Keratinocyte (primary cell): Measurements from ENCODE around the gene TMTC3.

Experiments used
- EZH2 ChIP-seq: IDR thresholded peaks from one replicate; pipeline ENCODE4 v1.6.1; 2012; ENCODE audit warnings: inconsistent platforms, mild to moderate bottlenecking, low read length, moderate library complexity
- TF ChIP-seq, protein P1 (sequence below), 3 experiments: IDR thresholded peaks in 1 of 3; conservative IDR thresholded peaks in 1 of 3; optimal IDR thresholded peaks in 1 of 3; 2 replicates in 2 of 3; 3 replicates in 1 of 3; pipeline versions ENCODE3 to v1.5.1; 2011; ENCODE audit warnings: low read length in 3 of 3, mild to moderate bottlenecking in 3 of 3, moderate library complexity in 2 of 3, control low read depth in 1 of 3, inconsistent platforms in 1 of 3; ENCODE audit not compliant: insufficient read depth in 2 of 3; ENCODE audit errors: extremely low read depth in 1 of 3

DNA sequence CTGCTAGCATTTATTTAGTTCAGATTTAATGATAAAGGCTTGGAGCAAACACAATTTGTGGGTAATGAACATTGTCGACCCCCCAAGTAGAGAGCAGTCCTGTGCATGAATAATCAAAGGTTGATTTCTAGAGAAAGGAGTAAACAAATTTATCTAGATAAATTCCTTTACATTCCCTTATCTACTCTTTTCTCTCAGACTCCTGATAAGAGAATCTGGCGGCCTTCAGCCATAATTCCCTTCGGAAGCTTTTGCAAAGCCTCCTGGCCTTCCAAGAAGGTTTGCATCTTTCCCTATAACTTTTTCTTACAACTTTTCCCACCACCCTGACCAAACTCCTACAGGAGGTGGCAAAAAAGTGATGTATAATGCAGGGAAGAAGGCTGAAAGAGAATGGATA is 42.1 kb downstream of the TMTC3 start:
- TF ChIP-seq EZH2 = no peak
- TF ChIP-seq, protein P1, sequence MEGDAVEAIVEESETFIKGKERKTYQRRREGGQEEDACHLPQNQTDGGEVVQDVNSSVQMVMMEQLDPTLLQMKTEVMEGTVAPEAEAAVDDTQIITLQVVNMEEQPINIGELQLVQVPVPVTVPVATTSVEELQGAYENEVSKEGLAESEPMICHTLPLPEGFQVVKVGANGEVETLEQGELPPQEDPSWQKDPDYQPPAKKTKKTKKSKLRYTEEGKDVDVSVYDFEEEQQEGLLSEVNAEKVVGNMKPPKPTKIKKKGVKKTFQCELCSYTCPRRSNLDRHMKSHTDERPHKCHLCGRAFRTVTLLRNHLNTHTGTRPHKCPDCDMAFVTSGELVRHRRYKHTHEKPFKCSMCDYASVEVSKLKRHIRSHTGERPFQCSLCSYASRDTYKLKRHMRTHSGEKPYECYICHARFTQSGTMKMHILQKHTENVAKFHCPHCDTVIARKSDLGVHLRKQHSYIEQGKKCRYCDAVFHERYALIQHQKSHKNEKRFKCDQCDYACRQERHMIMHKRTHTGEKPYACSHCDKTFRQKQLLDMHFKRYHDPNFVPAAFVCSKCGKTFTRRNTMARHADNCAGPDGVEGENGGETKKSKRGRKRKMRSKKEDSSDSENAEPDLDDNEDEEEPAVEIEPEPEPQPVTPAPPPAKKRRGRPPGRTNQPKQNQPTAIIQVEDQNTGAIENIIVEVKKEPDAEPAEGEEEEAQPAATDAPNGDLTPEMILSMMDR (optimal IDR thresholded peaks at IDR 0.05 in 1 of 3, IDR thresholded peaks at IDR 0.05 in 1 of 3, conservative IDR thresholded peaks at IDR 0.05 in 1 of 3; ENCODE audit: extremely low read depth in 1 of 3, insufficient read depth in 2 of 3, low read length in 3 of 3) = no peak
